Cardiac muscle cell (in vitro differentiated cells and primary cell): ENCODE measurements around the gene ASS1. TPM values are rescaled to one million over a fixed set of nuclear protein-coding genes. Genes with fewer than 3 reads are reported as not detected.

Experiments used
- DNase-seq, 2 donors: peaks; one replicate each; pipeline versions ENCODE4 v3.0.0 to v3.0.0-alpha.2; 2010 to 2017; ENCODE audit warnings: low read depth in 1 of 2, low spot score in 1 of 2
- H3K27ac ChIP-seq: fragments of 200-600 bp; sonication (generic); 2 replicates; pipeline ENCODE4 v1.5.1; 2016
- H3K27me3 ChIP-seq: fragments of 200-600 bp; sonication (generic); 2 replicates; pipeline ENCODE4 v1.6.0; 2016; ENCODE audit warnings: control low read depth
- H3K36me3 ChIP-seq: fragments of 200-600 bp; sonication (generic); 2 replicates; pipeline ENCODE4 v1.5.1; 2016; ENCODE audit warnings: control low read depth
- H3K4me1 ChIP-seq: fragments of 200-600 bp; sonication (generic); 2 replicates; pipeline ENCODE4 v1.8.1; 2017; ENCODE audit warnings: low read depth, mild to moderate bottlenecking, mixed run types
- H3K4me3 ChIP-seq: fragments of 200-600 bp; sonication (generic); 2 replicates; pipeline ENCODE4 v1.5.1; 2016; ENCODE audit warnings: mild to moderate bottlenecking
- H3K9me3 ChIP-seq: fragments of 200-600 bp; sonication (generic); 2 replicates; pipeline ENCODE4 v1.5.1; 2017; ENCODE audit warnings: low read depth, mild to moderate bottlenecking, control low read depth
- CTCF ChIP-seq: IDR thresholded peaks from 2 replicates; pipeline ENCODE4 v1.5.1; 2012; ENCODE audit warnings: low read depth, mild to moderate bottlenecking, low read length
- polyA plus RNA-seq: library from polyadenylated mRNA; unstranded; fragments of >200 nt; fragmentation: Nextera tagmentation; extraction: Ambion mirVana; gene quantifications from 2 replicates; pipeline ENCODE4 v1.2.1, GENCODE V29; 2016
- total RNA-seq: library from RNA; depleted of rRNA; stranded (reverse); fragments of >200 nt; gene quantifications from 2 replicates; pipeline ENCODE4 v1.2.3, GENCODE V29; 2016

Gene ASS1
- total and polyA plus RNA-seq, 2 experiments from 2014 or later: 59.3 to 83.8 TPM

- Histone ChIP-seq H3K4me1 (peaks cover 8% of the 10 kb centered on the region), H3K36me3 (no peaks in the 10 kb centered on the region), H3K4me3 (no peak overlapping the region), H3K9me3 (no peaks in the 10 kb centered on the region), H3K27ac (no peak overlapping the region), H3K27me3 (peaks cover 12% of the 10 kb centered on the region)
- no peak for DNase-seq
- TF ChIP-seq CTCF: no peak
Observed at GRCh38 chr9:130428086-130428665, 16.6 kb upstream of the ASS1 start.

- no peak for TF ChIP-seq CTCF
- DNase-seq: no peak
- H3K27me3 ChIP-seq: peaks cover 24% of the 10 kb centered on the region
- H3K9me3 ChIP-seq: no peaks in the 10 kb centered on the region
- H3K27ac ChIP-seq: no peak overlapping the region
- H3K4me3 ChIP-seq: no peak overlapping the region
- H3K36me3 ChIP-seq: no peaks in the 10 kb centered on the region
- H3K4me1 ChIP-seq: peaks cover 7% of the 10 kb centered on the region
Observed at GRCh38 chr9:130429381-130429780, 15.4 kb upstream of the ASS1 start.

DNA sequence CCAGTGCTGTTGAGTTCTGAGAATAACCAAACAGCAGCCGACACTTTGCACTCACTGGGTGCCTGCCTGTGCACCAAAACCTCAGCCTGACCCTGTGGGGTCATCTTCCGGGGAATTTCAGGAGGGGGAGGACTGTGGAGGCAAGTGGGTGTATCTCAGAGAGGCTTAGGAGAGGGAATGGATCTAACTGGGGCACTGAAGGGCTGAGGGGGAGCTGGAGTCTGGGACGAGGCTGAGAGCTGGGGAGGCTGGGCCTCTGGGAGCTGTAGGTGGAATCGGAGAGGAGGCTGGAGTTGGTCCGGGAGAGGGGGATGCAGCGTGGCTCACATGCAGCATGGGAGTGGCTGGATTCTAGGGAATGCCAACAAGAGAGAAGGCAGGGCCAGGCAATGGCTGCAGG lies 14.9 kb upstream of the ASS1 start:
- Histone ChIP-seq H3K27ac (no peak overlapping the region), H3K4me1 (peaks cover 7% of the 10 kb centered on the region), H3K4me3 (no peak overlapping the region), H3K9me3 (no peaks in the 10 kb centered on the region), H3K27me3 (peaks cover 25% of the 10 kb centered on the region), H3K36me3 (no peaks in the 10 kb centered on the region)
- no peak for TF ChIP-seq CTCF
- DNase-seq: no peak

- Histone ChIP-seq H3K4me3 (no peak overlapping the region), H3K4me1 (peaks cover 7% of the 10 kb centered on the region), H3K27me3 (peaks cover 25% of the 10 kb centered on the region), H3K27ac (no peak overlapping the region), H3K9me3 (no peaks in the 10 kb centered on the region), H3K36me3 (no peaks in the 10 kb centered on the region)
- no peak for DNase-seq
- TF ChIP-seq CTCF: no peak
Observed at GRCh38 chr9:130430232-130430631, 14.5 kb upstream of the ASS1 start.

- Histone ChIP-seq H3K36me3 (no peaks in the 10 kb centered on the region), H3K4me3 (no peak overlapping the region), H3K27me3 (peaks cover 25% of the 10 kb centered on the region), H3K27ac (no peak overlapping the region), H3K4me1 (peaks cover 5% of the 10 kb centered on the region), H3K9me3 (no peaks in the 10 kb centered on the region)
- no peak for TF ChIP-seq CTCF
- no peak for DNase-seq
Observed at GRCh38 chr9:130430734-130431535, 13.8 kb upstream of the ASS1 start.
